SK-N-SH (cell line): ENCODE data around the gene C1QC. TPM values are rescaled to one million over a fixed set of nuclear protein-coding genes. Genes with fewer than 3 reads are reported as not detected.

Experiments used
- CTCF ChIA-PET: fragments of 300-600, 350-600 bp; formaldehyde crosslinking; extraction: SDS; loops from one replicate; lab custom pipeline; 2021; lab: Yijun Ruan, JAX
- POLR2A ChIA-PET: fragments of 350-600 bp; sonication (Branson Sonifier 250); formaldehyde crosslinking; extraction: SDS; loops from one replicate; lab custom pipeline; 2020; ENCODE audit warnings: antibody characterized with exemption, inconsistent platforms; lab: Yijun Ruan, JAX
- DNase-seq: peaks from one replicate; pipeline ENCODE4 v3.0.0; 2012
- H2AFZ ChIP-seq: fragments of 200-600 bp; sonication (generic); 2 replicates; pipeline ENCODE4 v1.8.1; 2016; ENCODE audit warnings: antibody characterized with exemption, mild to moderate bottlenecking, low read depth
- H3F3A ChIP-seq: fragments of 200-600 bp; sonication (generic); replicated peaks from 2 replicates; pipeline ENCODE3; 2016; ENCODE audit warnings: antibody characterized with exemption, mild to moderate bottlenecking; ENCODE audit not compliant: insufficient read depth
- H3K27ac ChIP-seq, 2 experiments: fragments of 200-500 bp in 1 of 2; fragments of 200-600 bp in 1 of 2; sonication (Bioruptor generic) in 1 of 2; sonication (generic), shearing (Covaris generic) in 1 of 2; 2 replicates each; pipeline versions ENCODE4 v1.5.1 to v1.6.1; 2014 to 2016; ENCODE audit warnings: low read depth in 2 of 2, inconsistent platforms in 1 of 2, low read length in 1 of 2, mild to moderate bottlenecking in 1 of 2, mixed read lengths in 1 of 2
- H3K27me3 ChIP-seq: fragments of 200-600 bp; sonication (generic), shearing (Covaris generic); 2 replicates; pipeline ENCODE4 v1.6.1; 2016; ENCODE audit warnings: mixed run types; ENCODE audit not compliant: insufficient read depth
- H3K36me3 ChIP-seq, 2 experiments: fragments of 200-500 bp in 1 of 2; fragments of 200-600 bp in 1 of 2; sonication (Bioruptor generic) in 1 of 2; sonication (generic) in 1 of 2; replicated peaks in 1 of 2; 2 replicates each; pipeline versions ENCODE3 to v1.5.1; 2014 to 2016; ENCODE audit warnings: low read length in 1 of 2, mild to moderate bottlenecking in 1 of 2; ENCODE audit not compliant: insufficient read depth in 2 of 2, control insufficient read depth in 1 of 2
- H3K4me1 ChIP-seq, 2 experiments: fragments of 200-500 bp in 1 of 2; fragments of 200-600 bp in 1 of 2; sonication (Bioruptor generic) in 1 of 2; sonication (generic), shearing (Covaris generic) in 1 of 2; 2 replicates each; pipeline versions ENCODE4 v1.5.1 to v1.6.1; 2014 to 2016; ENCODE audit warnings: low read depth in 1 of 2, low read length in 1 of 2, mixed run types in 1 of 2; ENCODE audit not compliant: insufficient read depth in 2 of 2, control insufficient read depth in 1 of 2
- H3K4me2 ChIP-seq: fragments of 200-600 bp; sonication (generic), shearing (Covaris generic); 2 replicates; pipeline ENCODE4 v1.6.1; 2017; ENCODE audit warnings: mixed run types
- H3K4me3 ChIP-seq, 2 experiments: fragments of 200-500 bp in 1 of 2; fragments of 200-600 bp in 1 of 2; sonication (Bioruptor generic) in 1 of 2; sonication (generic), shearing (Covaris generic) in 1 of 2; 2 replicates each; pipeline versions ENCODE4 v1.5.1 to v1.8.1; 2014 to 2016; ENCODE audit warnings: low read depth in 2 of 2, inconsistent platforms in 1 of 2, low read length in 1 of 2, mild to moderate bottlenecking in 1 of 2, mixed read lengths in 1 of 2, moderate library complexity in 1 of 2
- H3K79me2 ChIP-seq: fragments of 200-600 bp; sonication (generic); 2 replicates; pipeline ENCODE4 v1.8.1; 2017; ENCODE audit warnings: mild to moderate bottlenecking; ENCODE audit not compliant: insufficient read depth
- H3K9ac ChIP-seq: fragments of 200-600 bp; sonication (generic); 2 replicates; pipeline ENCODE4 v1.6.1; 2017; ENCODE audit warnings: mixed run types
- H3K9me2 ChIP-seq: fragments of 200-600 bp; sonication (generic); 2 replicates; pipeline ENCODE4 v1.6.1; 2017; ENCODE audit warnings: mixed run types
- H3K9me3 ChIP-seq: fragments of 200-600 bp; sonication (generic); 2 replicates; pipeline ENCODE4 v1.6.1; 2017; ENCODE audit warnings: mixed run types, mild to moderate bottlenecking, moderate library complexity
- H4K20me1 ChIP-seq: fragments of 200-600 bp; sonication (generic); 2 replicates; pipeline ENCODE4 v1.6.1; 2017; ENCODE audit warnings: mild to moderate bottlenecking, mixed run types; ENCODE audit not compliant: insufficient read depth
- ELF1 ChIP-seq: IDR thresholded peaks from 2 replicates; pipeline ENCODE4 v1.4.0; 2012
- FOSL2 ChIP-seq: IDR thresholded peaks from 2 replicates; pipeline ENCODE4 v1.4.0; 2012; ENCODE audit warnings: low read depth, mild to moderate bottlenecking, moderate library complexity, borderline replicate concordance
- GATA2 ChIP-seq: sonication (generic); formaldehyde crosslinking; IDR thresholded peaks from 2 replicates; pipeline ENCODE4 v1.5.0; 2020; ENCODE audit warnings: mild to moderate bottlenecking, missing genetic modification reagents
- IRF3 ChIP-seq: fragments of 150-350 bp; IDR thresholded peaks from 2 replicates; pipeline ENCODE4 v1.6.1; 2016; ENCODE audit warnings: mild to moderate bottlenecking, low read depth, low read length
- JUND ChIP-seq: IDR thresholded peaks from 2 replicates; pipeline ENCODE4 v1.4.0; 2012
- MEF2A ChIP-seq: IDR thresholded peaks from 2 replicates; pipeline ENCODE4 v1.4.0; 2012; ENCODE audit warnings: low read depth, borderline replicate concordance
- NFIC ChIP-seq: IDR thresholded peaks from 2 replicates; pipeline ENCODE4 v1.4.0; 2012; ENCODE audit warnings: borderline replicate concordance
- NRF1 ChIP-seq: IDR thresholded peaks from 2 replicates; pipeline ENCODE4 v1.6.1; 2012; ENCODE audit warnings: low read depth, mild to moderate bottlenecking, low read length
- PBX3 ChIP-seq: IDR thresholded peaks from 2 replicates; pipeline ENCODE4; 2012
- POLR2AphosphoS5 ChIP-seq: IDR thresholded peaks from 2 replicates; pipeline ENCODE4 v1.6.1; 2012; ENCODE audit warnings: low read depth, low read length
- RAD21 ChIP-seq: IDR thresholded peaks from 2 replicates; pipeline ENCODE4 v1.6.1; 2012; ENCODE audit warnings: mild to moderate bottlenecking, low read length
- REST ChIP-seq: IDR thresholded peaks from 2 replicates; pipeline ENCODE4 v1.6.1; 2012; ENCODE audit warnings: mild to moderate bottlenecking, low read depth, low read length, moderate library complexity
- SIN3A ChIP-seq: IDR thresholded peaks from 2 replicates; pipeline ENCODE4 v1.6.1; 2012; ENCODE audit warnings: low read depth, mild to moderate bottlenecking, low read length, moderate library complexity, borderline replicate concordance
- SMC3 ChIP-seq: IDR thresholded peaks from 2 replicates; pipeline ENCODE4 v1.6.1; 2012; ENCODE audit warnings: low read depth, low read length, improper control_type of control experiment
- TCF12 ChIP-seq: IDR thresholded peaks from 2 replicates; pipeline ENCODE4 v1.4.0; 2012
- USF1 ChIP-seq: IDR thresholded peaks from 2 replicates; pipeline ENCODE4 v1.4.0; 2012; ENCODE audit warnings: low read depth, borderline replicate concordance
- USF2 ChIP-seq: fragments of 150-350 bp; IDR thresholded peaks from 2 replicates; pipeline ENCODE4 v1.6.1; 2017; ENCODE audit warnings: antibody characterized with exemption, low read length, low read depth, borderline replicate concordance
- YY1 ChIP-seq: IDR thresholded peaks from 2 replicates; pipeline ENCODE4 v1.4.0; 2012; ENCODE audit warnings: low read depth, mild to moderate bottlenecking
- WGBS: methylation state at CpG from one replicate; pipeline ENCODE4 v1.1.6; 2017; ENCODE audit warnings: low lambda C conversion rate; 5-methylcytosine and 5-hydroxymethylcytosine counted together
- polyA plus RNA-seq, 3 experiments: library from polyadenylated mRNA; depleted of rRNA; stranded (reverse); fragments of >200 nt; gene quantifications; 2 replicates each; pipeline ENCODE4 v1.2.3, GENCODE V29; 2012
- TF ChIP-seq, protein P1 (sequence below): IDR thresholded peaks from 2 replicates; pipeline ENCODE4 v1.4.0; 2012; ENCODE audit warnings: low read depth

Gene C1QC
- polyA plus RNA-seq, 1 of the 3 experiments (the other 2 are of a cell fraction): not detected

- Histone ChIP-seq H3K27me3 (peaks cover 21% of the 10 kb centered on the region), H3K9me3 (no peaks in the 10 kb centered on the region), H3K4me3 (no peak within 1 kb of the TSS), H4K20me1 (no peaks in the 10 kb centered on the region), H3K36me3 (no peaks in the 10 kb centered on the region), H3K4me1 (no peaks in the 10 kb centered on the region), H3F3A (no peaks in the 10 kb centered on the region), H3K9me2 (no peaks in the 10 kb centered on the region), H3K4me2 (no peak within 1 kb of the TSS), H2AFZ (no peak within 1 kb of the TSS), H3K79me2 (no peaks in the 10 kb centered on the region), H3K9ac (no peak within 1 kb of the TSS), H3K27ac (no peak within 1 kb of the TSS)
- DNase-seq: no peak
- POLR2A ChIA-PET: no interaction called here
- CTCF ChIA-PET: interaction anchor here (0.8 to 5.1 kb wide), 6 partner anchors 93 to 252 kb away, joined by 3 to 58 read pairs (median 3); no protein-coding TSS in a partner anchor
- WGBS: 60% methylated on average over 5 of the region's 5 CpGs
- TF ChIP-seq YY1 (no peak), NFIC (no peak), MEF2A (no peak), GATA2 (CRISPR knock-in tag) (no peak), PBX3 (no peak), RAD21 (no peak), TCF12 (no peak), JUND (no peak), FOSL2 (no peak), USF1 (no peak), SIN3A (no peak), POLR2AphosphoS5 (no peak), IRF3 (no peak), ELF1 (no peak), REST (no peak), USF2 (no peak), NRF1 (no peak), SMC3 (no peak)
- TF ChIP-seq, protein P1, sequence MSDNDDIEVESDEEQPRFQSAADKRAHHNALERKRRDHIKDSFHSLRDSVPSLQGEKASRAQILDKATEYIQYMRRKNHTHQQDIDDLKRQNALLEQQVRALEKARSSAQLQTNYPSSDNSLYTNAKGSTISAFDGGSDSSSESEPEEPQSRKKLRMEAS: no peak
Measured at GRCh38 chr1:22636353-22636752, 7.1 kb upstream of the C1QC start, which contains the start of gene C1QA. Gene C1QA, plus strand, starts transcription at chr1:22636628. Its CDS starts 989 bp downstream, at chr1:22637617.
